Heart right ventricle (tissue), 16 donors: ENCODE data around the gene KCNA5. TPM values are rescaled to one million over a fixed set of nuclear protein-coding genes. Genes with fewer than 3 reads are reported as not detected.

Experiments used
- ATAC-seq, 8 donors: fragments of 200-7000 bp; cut with Tn5 transposase; one replicate each; pipeline ENCODE4 v1.9.1; 2020; ENCODE audit warnings: mild to moderate bottlenecking in 8 of 8, moderate library complexity in 8 of 8, moderate number of reproducible peaks in 1 of 8
- DNase-seq, 2 donors: peaks; one replicate each; pipeline ENCODE4 v3.0.0-alpha.2; 2020
- H3K27ac ChIP-seq, 10 donors: fragments of 200-600 bp; sonication (generic) in 2 of 10; one replicate each; pipeline versions ENCODE4 v1.5.0 to v1.8.0; 2020 to 2022; ENCODE audit warnings: mild to moderate bottlenecking in 3 of 10
- H3K27me3 ChIP-seq, 7 donors: fragments of 200-600 bp; one replicate each; pipeline ENCODE4 v1.8.0; 2021 to 2022; ENCODE audit warnings: mild to moderate bottlenecking in 2 of 7
- H3K36me3 ChIP-seq, 9 donors: fragments of 200-600 bp; sonication (generic) in 1 of 9; one replicate each; pipeline versions ENCODE4 v1.5.0 to v1.8.0; 2020 to 2022; ENCODE audit warnings: mild to moderate bottlenecking in 2 of 9
- H3K4me1 ChIP-seq, 9 donors: fragments of 200-600 bp; sonication (generic) in 1 of 9; one replicate each; pipeline versions ENCODE4 v1.5.0 to v1.8.0; 2020 to 2022; ENCODE audit warnings: mild to moderate bottlenecking in 4 of 9
- H3K4me3 ChIP-seq, 10 donors: fragments of 200-600 bp; sonication (generic) in 2 of 10; one replicate each; pipeline versions ENCODE4 v1.5.0 to v1.8.0; 2020 to 2022; ENCODE audit warnings: mild to moderate bottlenecking in 7 of 10, moderate library complexity in 2 of 10
- H3K9me3 ChIP-seq, 11 donors: fragments of 200-600 bp in 10 of 11; sonication (generic) in 2 of 11; one replicate each; pipeline versions ENCODE4 v1.5.0 to v1.8.0; 2013 to 2022; ENCODE audit warnings: mild to moderate bottlenecking in 2 of 11, control low read depth in 1 of 11, moderate library complexity in 1 of 11
- CTCF ChIP-seq, 9 donors: fragments of 200-600 bp; sonication (generic) in 2 of 9; IDR thresholded peaks; one replicate each; pipeline versions ENCODE4 v1.5.0 to v1.8.0; 2021 to 2022; ENCODE audit warnings: antibody characterized with exemption in 9 of 9, mild to moderate bottlenecking in 5 of 9, moderate library complexity in 1 of 9
- WGBS, 2 donors: extraction: QIAGEN DNeasy Blood & Tissue Kit; methylation state at CpG; one replicate each; pipeline ENCODE4 v1.1.7; 2013; ENCODE audit warnings: inconsistent platforms in 1 of 2; 5-methylcytosine and 5-hydroxymethylcytosine counted together
- intact Hi-C, 10 donors: fragments of 100-400 bp; cut with DNase I; formaldehyde crosslinking; loops; one replicate each; pipeline versions ENCODE4 v1.11.1 to v1.14.2; 2022
- polyA plus RNA-seq, 2 donors: library from polyadenylated mRNA; stranded (reverse); fragments of 200-250 nt; gene quantifications; one replicate each; pipeline ENCODE4 v1.2.3, GENCODE V29; 2013
- total RNA-seq, 10 donors: library from RNA; stranded (reverse); fragmentation: NEBNext Ultra II Directional in 3 of 10; extraction: Animal tissue kit (Norgen Biotek cat#: 25700) in 3 of 10; gene quantifications; one replicate each; pipeline versions ENCODE4 v1.2.1 to v1.2.4, GENCODE V29; 2021 to 2023
- donor health status: Arrhythmogenic right ventricular cardiomyopathy.
- donor health status: ischemic (EF 13 %, LVEDD 7.1; RV severe dilation, severe dysfunction).
- donor health status: healthy with polysubstance abuse.
- donor health status: DM: no; HTN: yes; CAD: no.
- donor health status: DM: no; HTN: no; CAD: no.
- donor health status: ischemic (EF 25% LVEDD 6.9; RV normal size, moderate dysfunction).
- donor health status: ischemic (EF 25% LVEDD 5.7; RV mildly dilated, moderate dysfunction).
- donor health status: healthy.
- donor health status: DM: yes; HTN: yes; CAD: no.
- donor health status: Ischemic cardiomyopathy.
- donor health status: ischemic (EF 35%, LVEDD 5.7; RV mildly dilated, moderate dysfunction).
- donor health status: nonischemic (EF 11% LVEDD 7.7; RV severe dilation, severe dysfunction).
- donor health status: DM: yes; HTN: yes; CAD: no.
- donor health status: PGD.
- donor health status: ischemic (EF 29% LVEDD 5.4; RV normal size, mild dysfunction).
- donor health status: nonischemic (EF 23%, LVEDD 6.1; RV moderate dilation, normal function).

The KCNA5 gene
- total and polyA plus RNA-seq, 12 donors = 1.4 to 5.8 (median 2.8) TPM

DNA sequence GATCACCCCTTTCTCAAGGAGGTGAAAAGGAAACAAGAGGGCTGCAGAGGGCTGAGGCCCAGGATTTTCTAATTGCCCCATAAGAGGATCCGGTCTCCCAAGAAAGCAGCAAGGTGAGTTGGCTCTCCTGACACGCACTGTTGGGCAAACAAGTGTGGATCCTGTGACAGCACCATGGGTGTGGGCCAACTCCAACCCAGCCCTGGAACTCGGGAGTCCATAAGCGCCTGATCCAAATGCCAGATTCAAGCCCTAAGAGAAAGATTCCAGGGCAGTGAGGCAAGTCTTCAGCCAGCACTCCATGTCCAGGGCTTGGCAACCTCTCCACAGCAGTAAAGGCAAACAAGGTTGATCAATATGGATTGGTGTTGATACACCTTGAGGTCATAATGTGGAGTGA is 33.1 kb downstream of the KCNA5 start:
- no peak for TF ChIP-seq CTCF (IDR thresholded peaks at IDR 0.05)
- intact Hi-C loops = no loop called here
- no peaks in the 10 kb centered on the region for H3K9me3 ChIP-seq
- ATAC-seq = peak in 6 of 8 donors; percentile 9 to 58 (median 44)
- no peak overlapping the region for H3K4me3 ChIP-seq
- 37 to 63% methylated on average over 4 of the region's 4 CpGs for WGBS, 2 donors
- peak overlapping the region in 4 of 10 donors; percentile 15 to 74 (median 61) for H3K27ac ChIP-seq
- peak; percentile 33 for DNase-seq
- H3K36me3 ChIP-seq = no peaks in the 10 kb centered on the region
- peaks cover 4 to 29% (median 22%) of the 10 kb centered on the region in 9 donors for H3K4me1 ChIP-seq
- no peaks in the 10 kb centered on the region for H3K27me3 ChIP-seq

GRCh38 chr12:5078423-5078822 is 34.7 kb downstream of the KCNA5 start:
- DNase-seq (peak; percentile 75 to 85), ATAC-seq (peak; percentile 84 to 96 (median 94))
- no peak overlapping the region for H3K4me3 ChIP-seq
- H3K36me3 ChIP-seq = no peaks in the 10 kb centered on the region
- intact Hi-C loops = no loop called here
- H3K27ac ChIP-seq = peak overlapping the region in 9 of 10 donors; percentile 39 to 77 (median 66)
- TF ChIP-seq CTCF (IDR thresholded peaks at IDR 0.05) = no peak
- H3K9me3 ChIP-seq = no peaks in the 10 kb centered on the region
- H3K27me3 ChIP-seq = no peaks in the 10 kb centered on the region
- H3K4me1 ChIP-seq = peaks cover 4 to 29% (median 22%) of the 10 kb centered on the region in 9 donors
- WGBS, 2 donors = 19 to 20% methylated on average over 4 of the region's 4 CpGs

- Histone ChIP-seq H3K36me3 (no peaks in the 10 kb centered on the region), H3K27me3 (peaks cover 0 to 4% (median 0%) of the 10 kb centered on the region in 7 donors), H3K27ac (peak overlapping the region in 1 of 10 donors; percentile 50), H3K9me3 (no peaks in the 10 kb centered on the region), H3K4me1 (peaks cover 6 to 29% (median 22%) of the 10 kb centered on the region in 9 donors), H3K4me3 (no peak overlapping the region)
- no peak for TF ChIP-seq CTCF (IDR thresholded peaks at IDR 0.05)
- peak; percentile 23 to 30 for DNase-seq
- WGBS, 2 donors = 62 to 69% methylated on average over 12 of the region's 12 CpGs
- intact Hi-C loops = loop anchor here in 9 of 10 donors (5.0 to 10.0 kb wide), 3 partner anchors 34 to 226 kb away; no protein-coding TSS in a partner anchor
- peak in 1 of 8 donors; percentile 23 for ATAC-seq
Measured at GRCh38 chr12:5081016-5081415, 37.3 kb downstream of the KCNA5 start.

DNA sequence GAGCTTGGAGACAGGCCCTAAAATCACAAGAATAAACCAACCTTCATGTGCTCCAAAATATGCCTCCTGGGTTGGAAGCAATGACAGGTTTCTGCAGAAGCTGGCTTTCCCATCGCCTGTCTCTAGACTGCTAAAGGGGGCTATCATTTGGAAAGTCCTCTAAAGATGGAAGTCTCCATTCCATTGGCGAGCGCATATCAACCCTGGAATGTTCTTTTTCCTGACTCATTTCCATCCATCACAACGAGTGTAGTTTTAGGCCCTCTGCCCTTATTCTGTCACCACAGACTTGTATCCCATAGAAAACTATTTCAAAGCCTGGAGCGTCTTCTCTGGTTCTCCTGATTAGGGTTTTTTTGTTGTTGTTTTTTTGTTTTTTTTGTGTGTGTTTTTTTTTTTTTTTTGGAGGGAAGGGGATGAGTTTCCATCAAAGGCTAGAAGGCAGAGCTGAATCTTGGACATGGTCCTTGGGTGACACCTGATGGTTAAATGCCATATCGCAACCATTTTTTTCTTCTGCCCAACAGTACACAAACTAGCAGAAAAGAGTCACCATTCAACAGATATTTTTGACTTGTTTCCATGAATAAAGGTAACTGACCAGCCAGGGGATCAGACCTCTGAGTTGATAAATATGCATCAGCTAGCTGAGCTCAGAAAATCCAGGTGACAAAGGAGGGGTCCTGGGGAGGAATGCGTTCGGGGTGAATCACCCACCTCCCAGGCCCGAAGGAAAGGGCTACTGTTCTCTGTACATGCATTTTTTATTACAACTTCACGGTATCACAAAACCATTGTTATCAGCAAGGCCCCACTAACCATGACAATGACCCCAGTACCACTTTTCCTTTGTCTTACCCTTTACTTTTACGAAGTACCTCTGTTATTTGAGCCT is 40.5 kb downstream of the KCNA5 start:
- peaks cover 0 to 4% (median 0%) of the 10 kb centered on the region in 7 donors for H3K27me3 ChIP-seq
- H3K4me1 ChIP-seq = peaks cover 0 to 5% (median under 1%) of the 10 kb centered on the region in 9 donors
- intact Hi-C loops = loop anchor here (1.0 to 10.0 kb wide), 6 partner anchors 37 to 229 kb away; no protein-coding TSS in a partner anchor

More for the DNA sequence above, 40.5 kb downstream of the KCNA5 start:
- DNase-seq (peak in 1 of 2 donors; percentile 50), ATAC-seq (peak in 6 of 8 donors; percentile 32 to 71 (median 54))
- no peak overlapping the region for H3K4me3 ChIP-seq
- no peak overlapping the region for H3K27ac ChIP-seq
- peak; percentile 53 to 90 (median 82) for TF ChIP-seq CTCF (IDR thresholded peaks at IDR 0.05)
- H3K9me3 ChIP-seq = no peaks in the 10 kb centered on the region
- 52 to 59% methylated on average over 11 of the region's 11 CpGs for WGBS, 2 donors
- no peaks in the 10 kb centered on the region for H3K36me3 ChIP-seq
